ENCODE data around the gene TMEM132D. TPM values are rescaled to one million over a fixed set of nuclear protein-coding genes. Genes with fewer than 3 reads are reported as not detected.

The TMEM132D gene
- total and polyA plus RNA-seq, 2 of the 8 experiments (the other 6 are each of a cell fraction or from before 2014, with no cell fraction given): 3.5 to 10.1 TPM

DNA sequence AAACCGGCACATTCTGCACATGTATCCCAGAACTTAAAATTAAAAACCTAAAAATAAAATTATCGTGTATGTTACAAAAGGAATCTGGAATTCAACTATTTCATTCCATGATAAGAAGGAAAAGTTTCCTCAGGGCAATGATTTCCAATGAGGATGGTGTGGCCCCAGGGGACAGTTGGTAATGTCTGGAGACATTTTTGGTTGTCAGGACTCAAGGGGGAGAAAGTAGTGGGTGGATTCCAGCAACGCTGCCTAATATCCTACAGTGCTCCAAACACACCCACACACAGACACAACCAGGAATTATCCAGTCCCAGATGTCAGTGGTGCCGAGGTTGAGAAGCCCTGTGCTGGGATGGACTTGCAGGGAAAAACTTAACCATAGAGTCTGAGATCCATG lies 228.3 kb downstream of the TMEM132D start:
- Histone ChIP-seq H4K5ac (ENCODE audit: insufficient read length, low read depth, low read length) (no peak overlapping the region), H2BK5ac (ENCODE audit: low read depth, low read length) (no peak overlapping the region), H4K20me1 (replicated peaks in 1 of 2; ENCODE audit: control insufficient read depth in 1 of 2, insufficient read depth in 2 of 2, low read length in 2 of 2) (no peaks in the 10 kb centered on the region), H2BK20ac (ENCODE audit: low read length) (no peak overlapping the region), H3K18ac (ENCODE audit: extremely low read depth, low read length) (no peak overlapping the region), H3K9me3 (ENCODE audit: insufficient read depth in 2 of 2, low read depth in 1 of 2, low read length in 1 of 2) (no peaks in the 10 kb centered on the region), H3K4ac (replicated peaks; ENCODE audit: insufficient read length, low read depth, low read length) (no peak overlapping the region), H3K79me1 (ENCODE audit: low read depth, low read length) (no peaks in the 10 kb centered on the region), H4K8ac (ENCODE audit: extremely low read depth, insufficient read depth, low read length) (no peak overlapping the region), H3K27ac (ENCODE audit: low read depth, low read length) (no peak overlapping the region), H2BK15ac (ENCODE audit: low read length) (no peak overlapping the region), H3K4me3 (ENCODE audit: extremely low read depth in 1 of 4, insufficient read depth in 2 of 4, low read depth in 3 of 4, low read length in 4 of 4) (no peak overlapping the region), H3K56ac (replicated peaks; ENCODE audit: insufficient read length, low read depth, low read length) (no peak overlapping the region), H3K36me3 (ENCODE audit: control insufficient read depth in 2 of 4, insufficient read depth in 4 of 4, low read length in 3 of 4) (no peaks in the 10 kb centered on the region), H3K4me1 (replicated peaks in 1 of 4; ENCODE audit: control insufficient read depth in 3 of 4, insufficient read depth in 4 of 4, low read length in 3 of 4) (peaks cover 0 to 6% (median under 1%) of the 10 kb centered on the region in 4 experiments; a peak in 1 of 7 replicates), H3K9ac (replicated peaks in 1 of 4; ENCODE audit: extremely low read depth in 1 of 4, low read depth in 3 of 4, low read length in 3 of 4) (no peak overlapping the region), H3K27me3 (replicated peaks in 1 of 4; ENCODE audit: control insufficient read depth in 3 of 4, extremely low read depth in 1 of 4, insufficient read depth in 3 of 4, low read length in 3 of 4) (no peaks in the 10 kb centered on the region), H3K23ac (ENCODE audit: insufficient read length) (no peak overlapping the region), H3K4me2 (ENCODE audit: insufficient read depth in 1 of 2, low read depth in 2 of 2, low read length in 2 of 2) (no peak overlapping the region), H3K14ac (ENCODE audit: insufficient read length) (no peak overlapping the region), H2AFZ (ENCODE audit: low read length) (no peak overlapping the region), H2AK5ac (ENCODE audit: low read depth, low read length) (no peak overlapping the region), H2BK120ac (replicated peaks; ENCODE audit: low read depth, low read length) (no peak overlapping the region), H3K79me2 (ENCODE audit: control insufficient read depth in 1 of 2, insufficient read depth in 2 of 2, low read length in 2 of 2) (no peaks in the 10 kb centered on the region), H2BK12ac (ENCODE audit: low read depth, low read length) (no peak overlapping the region), H4K91ac (replicated peaks; ENCODE audit: insufficient read length, low read length) (no peak overlapping the region), H3K23me2 (ENCODE audit: low read depth, low read length) (no peaks in the 10 kb centered on the region; the same call in 1 of the 2 replicates)
- ChIA-PET POLR2A (ENCODE audit: partially characterized antibody) (no interaction called here), CTCF (ENCODE audit: partially characterized antibody) (interaction anchor here (0.8 kb wide), 1 partner anchor 12 kb away, joined by 3 read pairs; no protein-coding TSS in a partner anchor)
- FAIRE-seq (no peak), DNase-seq (ENCODE audit: low read depth in 1 of 2, low spot score in 2 of 2) (no peak)
- 92% methylated on average over 4 of the region's 4 CpGs; no CpG with 5 or more reads in 1 of the 2 experiments for WGBS, 2 experiments (ENCODE audit: extremely low coverage in 1 of 2, insufficient coverage in 1 of 2, insufficient read length in 1 of 2, insufficient replicate concordance in 2 of 2, low coverage in 1 of 2, low lambda C conversion rate in 2 of 2, missing lambda C conversion rate in 1 of 2)
- TF ChIP-seq SIX5 (IDR thresholded peaks at IDR 0.05; ENCODE audit: low read depth, low read length) (no peak), GTF2F1 (IDR thresholded peaks at IDR 0.05; ENCODE audit: borderline replicate concordance, low read depth, low read length) (no peak), MAX (IDR thresholded peaks at IDR 0.05) (no peak), EZH2 (IDR thresholded peaks at IDR 0.05; ENCODE audit: low read depth, low read length, severe bottlenecking) (no peak), SIN3A (conservative IDR thresholded peaks at IDR 0.05 in 1 of 2, IDR thresholded peaks at IDR 0.05 in 1 of 2; ENCODE audit: low read depth in 1 of 2, low read length in 2 of 2) (no peak), POU5F1 (IDR thresholded peaks at IDR 0.05; ENCODE audit: low read depth, low read length) (no peak), POLR2AphosphoS5 (IDR thresholded peaks at IDR 0.05; ENCODE audit: low read depth, low read length) (no peak), JUN (IDR thresholded peaks at IDR 0.05; ENCODE audit: low read depth, low read length) (no peak)

All from H1 (cell line).